ENCODE measurements around the gene BCAP29.

DNA sequence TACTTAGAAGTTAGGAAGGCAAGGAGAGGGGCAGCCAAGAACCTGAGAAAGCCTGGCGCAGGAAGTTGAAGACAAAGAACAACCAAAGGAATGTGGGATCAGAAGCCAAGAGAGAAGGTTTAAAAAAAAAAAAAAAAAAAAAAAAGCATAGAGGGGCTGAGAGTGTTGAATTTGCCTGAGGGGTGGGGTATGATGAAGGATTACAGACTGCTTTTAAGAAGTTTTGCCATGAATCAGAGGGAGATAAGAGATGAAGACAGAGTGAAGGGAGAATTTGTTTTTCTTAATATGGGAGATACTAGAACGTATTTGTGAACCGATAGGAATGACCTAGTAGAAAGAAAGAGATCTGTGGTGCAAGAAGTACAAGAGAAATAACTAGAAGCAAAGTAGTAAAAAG, 87.3 kb downstream of the BCAP29 start:
- TF ChIP-seq, protein P1, sequence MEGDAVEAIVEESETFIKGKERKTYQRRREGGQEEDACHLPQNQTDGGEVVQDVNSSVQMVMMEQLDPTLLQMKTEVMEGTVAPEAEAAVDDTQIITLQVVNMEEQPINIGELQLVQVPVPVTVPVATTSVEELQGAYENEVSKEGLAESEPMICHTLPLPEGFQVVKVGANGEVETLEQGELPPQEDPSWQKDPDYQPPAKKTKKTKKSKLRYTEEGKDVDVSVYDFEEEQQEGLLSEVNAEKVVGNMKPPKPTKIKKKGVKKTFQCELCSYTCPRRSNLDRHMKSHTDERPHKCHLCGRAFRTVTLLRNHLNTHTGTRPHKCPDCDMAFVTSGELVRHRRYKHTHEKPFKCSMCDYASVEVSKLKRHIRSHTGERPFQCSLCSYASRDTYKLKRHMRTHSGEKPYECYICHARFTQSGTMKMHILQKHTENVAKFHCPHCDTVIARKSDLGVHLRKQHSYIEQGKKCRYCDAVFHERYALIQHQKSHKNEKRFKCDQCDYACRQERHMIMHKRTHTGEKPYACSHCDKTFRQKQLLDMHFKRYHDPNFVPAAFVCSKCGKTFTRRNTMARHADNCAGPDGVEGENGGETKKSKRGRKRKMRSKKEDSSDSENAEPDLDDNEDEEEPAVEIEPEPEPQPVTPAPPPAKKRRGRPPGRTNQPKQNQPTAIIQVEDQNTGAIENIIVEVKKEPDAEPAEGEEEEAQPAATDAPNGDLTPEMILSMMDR (IDR thresholded peaks at IDR 0.05), result no peak
- TF ChIP-seq POLR2A (IDR thresholded peaks at IDR 0.05) (no peak), EP300 (IDR thresholded peaks at IDR 0.05) (no peak)

Data from suprapubic skin (tissue), 3 donors.